Body of pancreas (tissue), 4 donors: ENCODE data around the gene TSPAN3.

Experiments used
- POLR2A ChIP-seq, 3 donors: fragments of 450-650 bp; IDR thresholded peaks; one replicate each; pipeline ENCODE4 v1.6.1; 2016; ENCODE audit warnings: antibody characterized with exemption in 3 of 3, mild to moderate bottlenecking in 2 of 3
- TF ChIP-seq, protein P1 (sequence below), 7 experiments: fragments of 450-650 bp in 4 of 7; fragments of 200-600 bp in 3 of 7; sonication (generic) in 3 of 7; IDR thresholded peaks; one replicate each; pipeline ENCODE4 v1.5.1; 2016 to 2019; ENCODE audit warnings: antibody characterized with exemption in 7 of 7

DNA sequence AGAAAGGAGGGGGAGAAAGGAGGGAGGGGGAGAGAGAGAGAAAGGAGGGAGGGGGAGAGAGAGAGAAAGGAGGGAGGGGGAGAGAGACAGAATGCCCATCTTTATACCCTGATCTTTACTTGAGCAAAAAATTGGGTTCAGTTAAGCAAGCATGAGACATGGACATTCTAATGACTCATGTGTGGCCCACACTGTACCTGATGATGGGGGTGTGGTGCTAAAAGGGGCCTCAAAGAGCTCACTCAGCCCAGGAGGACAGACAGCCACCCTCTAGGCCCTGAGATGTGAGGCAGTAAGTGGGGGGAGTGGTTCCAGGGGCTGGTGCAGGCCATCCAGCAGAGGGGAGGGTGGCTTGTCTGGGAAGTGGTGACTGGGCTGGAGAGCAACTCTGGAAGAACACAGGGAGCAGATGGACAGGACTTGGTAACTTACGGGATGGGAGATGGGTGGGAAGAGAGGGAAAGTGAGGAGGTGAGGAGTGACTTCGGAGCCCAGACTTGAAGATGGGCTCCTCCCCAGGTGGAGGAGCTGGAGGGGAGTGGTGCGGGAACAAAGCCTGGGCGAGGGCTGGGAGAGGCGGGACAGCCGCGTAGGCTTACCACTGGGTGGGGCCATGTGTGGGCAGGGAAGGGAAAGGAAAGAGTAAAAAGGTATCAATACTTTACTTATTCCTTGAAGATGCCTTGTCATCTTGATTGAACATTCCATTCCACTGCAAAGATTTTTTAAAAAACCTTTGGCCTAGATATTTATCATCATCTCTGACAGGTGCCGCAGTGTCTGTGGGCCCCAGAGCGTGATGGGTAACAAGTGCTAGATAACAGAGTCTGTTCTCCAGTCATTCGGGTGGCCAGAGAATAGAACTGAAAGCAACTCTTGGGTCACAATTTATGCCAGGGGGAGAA, 32.3 kb downstream of the TSPAN3 start:
- TF ChIP-seq, protein P1, sequence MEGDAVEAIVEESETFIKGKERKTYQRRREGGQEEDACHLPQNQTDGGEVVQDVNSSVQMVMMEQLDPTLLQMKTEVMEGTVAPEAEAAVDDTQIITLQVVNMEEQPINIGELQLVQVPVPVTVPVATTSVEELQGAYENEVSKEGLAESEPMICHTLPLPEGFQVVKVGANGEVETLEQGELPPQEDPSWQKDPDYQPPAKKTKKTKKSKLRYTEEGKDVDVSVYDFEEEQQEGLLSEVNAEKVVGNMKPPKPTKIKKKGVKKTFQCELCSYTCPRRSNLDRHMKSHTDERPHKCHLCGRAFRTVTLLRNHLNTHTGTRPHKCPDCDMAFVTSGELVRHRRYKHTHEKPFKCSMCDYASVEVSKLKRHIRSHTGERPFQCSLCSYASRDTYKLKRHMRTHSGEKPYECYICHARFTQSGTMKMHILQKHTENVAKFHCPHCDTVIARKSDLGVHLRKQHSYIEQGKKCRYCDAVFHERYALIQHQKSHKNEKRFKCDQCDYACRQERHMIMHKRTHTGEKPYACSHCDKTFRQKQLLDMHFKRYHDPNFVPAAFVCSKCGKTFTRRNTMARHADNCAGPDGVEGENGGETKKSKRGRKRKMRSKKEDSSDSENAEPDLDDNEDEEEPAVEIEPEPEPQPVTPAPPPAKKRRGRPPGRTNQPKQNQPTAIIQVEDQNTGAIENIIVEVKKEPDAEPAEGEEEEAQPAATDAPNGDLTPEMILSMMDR (IDR thresholded peaks at IDR 0.05), result no peak
- no peak for TF ChIP-seq POLR2A (IDR thresholded peaks at IDR 0.05)
